Activated B cell treated with CpG ODN at 0.5 μM for 24 hours (primary cell): ENCODE measurements around the gene TMEM244. TPM values are rescaled to one million over a fixed set of nuclear protein-coding genes. Genes with fewer than 3 reads are reported as not detected.

Experiments
- ATAC-seq: fragments of 200-7000 bp; cut with Tn5 transposase; one replicate; pipeline ENCODE4 v1.10.0; 2021; ENCODE audit warnings: low read depth, mild to moderate bottlenecking, moderate library complexity
- CTCF ChIA-PET: fragments of 350-600 bp; sonication (Branson Sonifier 250); formaldehyde crosslinking; loops from one replicate; lab custom pipeline; 2021; ENCODE audit warnings: antibody characterized with exemption; lab: Charles Lee
- POLR2A ChIA-PET: fragments of 350-600 bp; sonication (Branson Sonifier 250); formaldehyde crosslinking; loops from one replicate; lab custom pipeline; 2021; ENCODE audit warnings: antibody characterized with exemption; lab: Charles Lee
- DNase-seq: peaks from one replicate; pipeline ENCODE4 v3.0.0; 2022
- H3K27ac Mint-ChIP-seq: one replicate; pipeline ENCODE4 v1.8.0; 2020; ENCODE audit warnings: mixed read lengths
- H3K27me3 Mint-ChIP-seq: one replicate; pipeline ENCODE4 v1.8.0; 2021; ENCODE audit warnings: mixed read lengths
- H3K36me3 Mint-ChIP-seq: one replicate; pipeline ENCODE4 v1.8.0; 2021; ENCODE audit warnings: low read depth, mixed read lengths
- H3K4me1 Mint-ChIP-seq: one replicate; pipeline ENCODE4 v1.8.0; 2021; ENCODE audit warnings: mixed read lengths
- H3K4me3 Mint-ChIP-seq: one replicate; pipeline ENCODE4 v1.8.0; 2020; ENCODE audit warnings: mild to moderate bottlenecking, mixed read lengths
- H3K9me3 Mint-ChIP-seq: one replicate; pipeline ENCODE4 v1.8.0; 2020; ENCODE audit warnings: mixed read lengths
- intact Hi-C: fragments of 100-400 bp; cut with micrococcal nuclease; formaldehyde crosslinking; loops from one replicate; pipeline ENCODE4 v1.15.1; 2024
- total RNA-seq: library from RNA; stranded (reverse); gene quantifications from 2 replicates; pipeline ENCODE4 v1.2.3, GENCODE V29; 2022
- TF ChIP-seq, protein P1 (sequence below): fragments of 200-600 bp; IDR thresholded peaks from one replicate; pipeline ENCODE4 v1.8.0; 2022; ENCODE audit warnings: antibody characterized with exemption, mild to moderate bottlenecking

Gene TMEM244
- total RNA-seq, 1 donor from 2014 or later, result not detected

DNA sequence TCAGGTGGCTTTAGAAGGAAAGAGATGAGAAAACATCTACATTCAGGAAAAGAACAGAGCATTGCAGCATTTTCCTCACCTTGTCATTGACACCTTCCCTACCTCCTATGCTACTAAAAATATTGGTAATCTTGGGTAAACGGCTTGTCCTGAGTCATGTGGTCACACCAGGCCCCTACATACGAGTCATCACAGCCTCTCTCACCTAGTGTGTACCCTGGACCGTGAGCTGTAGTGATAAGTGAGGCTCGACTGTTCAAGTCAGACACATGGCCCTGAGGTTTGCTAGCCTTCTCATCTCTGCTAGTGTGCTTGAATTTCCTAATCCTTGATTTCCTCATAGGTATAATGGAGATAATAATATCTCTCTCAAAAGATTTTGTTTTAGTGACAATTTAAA, 29.6 kb upstream of the TMEM244 start:
- H3K4me1 Mint-ChIP-seq, result peaks cover 17% of the 10 kb centered on the region
- H3K4me3 Mint-ChIP-seq, result no peak overlapping the region
- DNase-seq (no peak), ATAC-seq (peak; percentile 50)
- TF ChIP-seq, protein P1, sequence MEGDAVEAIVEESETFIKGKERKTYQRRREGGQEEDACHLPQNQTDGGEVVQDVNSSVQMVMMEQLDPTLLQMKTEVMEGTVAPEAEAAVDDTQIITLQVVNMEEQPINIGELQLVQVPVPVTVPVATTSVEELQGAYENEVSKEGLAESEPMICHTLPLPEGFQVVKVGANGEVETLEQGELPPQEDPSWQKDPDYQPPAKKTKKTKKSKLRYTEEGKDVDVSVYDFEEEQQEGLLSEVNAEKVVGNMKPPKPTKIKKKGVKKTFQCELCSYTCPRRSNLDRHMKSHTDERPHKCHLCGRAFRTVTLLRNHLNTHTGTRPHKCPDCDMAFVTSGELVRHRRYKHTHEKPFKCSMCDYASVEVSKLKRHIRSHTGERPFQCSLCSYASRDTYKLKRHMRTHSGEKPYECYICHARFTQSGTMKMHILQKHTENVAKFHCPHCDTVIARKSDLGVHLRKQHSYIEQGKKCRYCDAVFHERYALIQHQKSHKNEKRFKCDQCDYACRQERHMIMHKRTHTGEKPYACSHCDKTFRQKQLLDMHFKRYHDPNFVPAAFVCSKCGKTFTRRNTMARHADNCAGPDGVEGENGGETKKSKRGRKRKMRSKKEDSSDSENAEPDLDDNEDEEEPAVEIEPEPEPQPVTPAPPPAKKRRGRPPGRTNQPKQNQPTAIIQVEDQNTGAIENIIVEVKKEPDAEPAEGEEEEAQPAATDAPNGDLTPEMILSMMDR, result no peak
- ChIA-PET POLR2A (interaction anchor here (0.9 kb wide), 1 partner anchor 15 kb away, joined by 3 read pairs; no protein-coding TSS in a partner anchor), CTCF (no interaction called here)
- no peaks in the 10 kb centered on the region for H3K36me3 Mint-ChIP-seq
- H3K27ac Mint-ChIP-seq, result peak overlapping the region; percentile 46
- no peaks in the 10 kb centered on the region for H3K27me3 Mint-ChIP-seq
- intact Hi-C loops, result no loop called here
- H3K9me3 Mint-ChIP-seq, result no peaks in the 10 kb centered on the region

DNA sequence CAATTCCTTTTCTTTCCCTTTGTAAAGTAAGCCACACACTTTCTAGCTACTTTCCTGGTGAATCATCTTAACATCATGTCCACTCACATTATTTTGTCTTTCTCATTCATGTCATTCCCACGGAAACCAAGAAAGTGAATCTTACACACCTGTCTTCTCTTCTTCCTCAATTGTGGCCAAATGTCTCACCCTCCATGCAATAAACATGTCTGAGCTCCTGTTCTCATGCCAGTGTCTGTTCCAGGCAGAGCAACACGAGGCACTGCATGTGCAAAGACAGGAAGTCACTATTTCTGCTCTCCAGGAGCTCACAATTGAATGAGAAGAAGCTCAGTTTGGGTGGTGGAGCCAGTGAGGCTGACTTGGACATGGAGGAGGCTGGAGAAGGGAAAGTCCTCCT, 29.0 kb upstream of the TMEM244 start:
- DNase-seq (no peak), ATAC-seq (no peak)
- intact Hi-C loops, result no loop called here
- Mint-ChIP-seq H3K36me3 (no peaks in the 10 kb centered on the region), H3K4me1 (peaks cover 12% of the 10 kb centered on the region), H3K9me3 (no peaks in the 10 kb centered on the region), H3K4me3 (no peak overlapping the region), H3K27me3 (no peaks in the 10 kb centered on the region), H3K27ac (no peak overlapping the region)
- POLR2A ChIA-PET, result interaction anchor here (0.9 kb wide), 1 partner anchor 15 kb away, joined by 3 read pairs; no protein-coding TSS in a partner anchor
- CTCF ChIA-PET, result no interaction called here
- TF ChIP-seq, protein P1, result no peak

DNA sequence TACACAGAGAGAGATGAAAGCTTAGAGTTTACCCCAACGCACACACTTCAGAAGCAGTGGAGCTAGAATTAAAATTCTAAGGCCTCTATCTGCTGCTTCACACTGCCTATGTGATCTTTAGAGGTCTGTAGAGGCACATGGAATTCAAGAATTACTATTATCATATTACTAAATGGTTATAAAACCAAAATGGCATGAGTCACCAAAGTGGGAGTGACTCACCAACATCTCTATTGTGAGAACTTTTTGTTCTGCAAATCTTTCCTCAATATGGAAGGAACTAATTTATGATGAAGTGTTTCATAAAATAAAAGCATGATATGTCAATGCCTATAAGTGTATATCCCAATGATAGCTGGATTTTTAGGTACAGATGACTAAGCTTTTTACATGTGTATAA, 28.5 kb upstream of the TMEM244 start:
- Mint-ChIP-seq H3K27me3 (no peaks in the 10 kb centered on the region), H3K36me3 (no peaks in the 10 kb centered on the region), H3K27ac (no peak overlapping the region), H3K9me3 (no peaks in the 10 kb centered on the region), H3K4me1 (peaks cover 8% of the 10 kb centered on the region), H3K4me3 (no peak overlapping the region)
- intact Hi-C loops, result loop anchor here (2.0 kb wide), 1 partner anchor 15 kb away; no protein-coding TSS in a partner anchor
- ChIA-PET CTCF (no interaction called here), POLR2A (no interaction called here)
- no peak for DNase-seq
- peak; percentile 14 for ATAC-seq
- TF ChIP-seq, protein P1, result no peak

DNA sequence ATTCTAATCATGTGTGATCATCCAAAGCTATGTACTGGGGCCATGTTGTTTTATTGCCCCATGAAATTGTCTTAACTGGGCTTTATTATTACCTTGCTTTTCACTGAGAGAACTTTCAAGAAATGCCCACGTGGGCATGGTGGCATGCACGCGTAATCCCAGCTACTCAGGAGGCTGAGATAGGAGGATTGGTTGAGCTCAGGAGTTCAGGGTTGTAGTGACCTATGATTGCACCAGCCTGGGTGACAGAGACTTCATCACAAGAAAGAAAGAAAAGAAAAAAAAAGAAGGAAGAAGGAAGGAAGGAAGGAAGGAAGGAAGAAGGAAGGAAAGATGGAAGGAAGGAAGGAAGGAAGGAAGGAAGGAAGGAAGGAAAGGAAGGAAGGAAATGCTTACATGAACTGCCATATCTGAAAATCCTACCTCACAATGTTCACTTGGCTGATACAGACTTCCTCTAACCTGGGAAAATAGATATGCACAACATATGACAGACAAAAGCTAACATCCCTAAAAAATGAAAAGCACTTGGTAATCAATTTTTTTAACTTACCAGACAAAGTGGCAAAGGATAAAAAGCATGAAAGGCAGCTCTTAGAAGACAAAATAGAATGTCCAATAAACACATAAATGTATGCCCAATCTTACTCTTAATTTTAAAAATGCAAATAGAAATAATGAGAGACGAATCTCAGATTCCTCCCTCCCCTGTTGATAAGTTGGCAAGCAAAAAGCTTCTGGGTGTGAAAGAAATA, 25.5 kb upstream of the TMEM244 start:
- H3K4me3 Mint-ChIP-seq, result no peak overlapping the region
- H3K9me3 Mint-ChIP-seq, result no peaks in the 10 kb centered on the region
- intact Hi-C loops, result no loop called here
- no peaks in the 10 kb centered on the region for H3K27me3 Mint-ChIP-seq
- H3K27ac Mint-ChIP-seq, result no peak overlapping the region
- CTCF ChIA-PET, result no interaction called here
- ATAC-seq (no peak), DNase-seq (no peak)
- peaks cover 29% of the 10 kb centered on the region for H3K4me1 Mint-ChIP-seq
- POLR2A ChIA-PET, result no interaction called here
- no peaks in the 10 kb centered on the region for H3K36me3 Mint-ChIP-seq
- TF ChIP-seq, protein P1, result no peak

DNA sequence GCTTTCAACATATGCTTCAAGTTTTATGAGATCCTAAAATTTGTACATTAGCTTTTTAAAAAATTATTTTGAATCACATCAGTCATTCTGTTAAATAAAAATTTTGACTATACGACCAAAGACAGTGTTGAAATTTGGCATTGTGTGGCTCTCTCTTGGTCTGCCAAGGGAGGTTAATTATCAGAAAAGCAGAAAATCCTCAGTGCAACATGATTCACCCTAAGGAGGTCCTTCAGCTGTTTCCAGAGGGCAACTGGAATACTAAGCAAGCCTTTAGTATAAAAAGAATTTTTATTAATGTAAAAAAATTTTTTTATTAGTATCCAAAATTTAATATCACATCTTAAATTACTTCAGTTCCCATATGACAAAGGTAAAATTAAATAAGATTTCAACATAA, 23.1 kb upstream of the TMEM244 start:
- no peak for ATAC-seq
- Mint-ChIP-seq H3K4me3 (no peak overlapping the region), H3K27ac (no peak overlapping the region), H3K4me1 (peaks cover 27% of the 10 kb centered on the region), H3K27me3 (no peaks in the 10 kb centered on the region), H3K36me3 (peaks cover 3% of the 10 kb centered on the region), H3K9me3 (no peaks in the 10 kb centered on the region)
- intact Hi-C loops, result no loop called here
- TF ChIP-seq, protein P1, result no peak
- ChIA-PET CTCF (interaction anchor here (0.6 to 1.8 kb wide), 2 partner anchors 14 to 386 kb away, joined by 3 to 4 read pairs; no protein-coding TSS in a partner anchor), POLR2A (interaction anchor here (1.0 kb wide), 1 partner anchor 9 kb away, joined by 4 read pairs; no protein-coding TSS in a partner anchor)
- no peak for DNase-seq
